Endothelial cell of umbilical vein (primary cell): ENCODE data around the gene MGAM2. TPM values are rescaled to one million over a fixed set of nuclear protein-coding genes. Genes with fewer than 3 reads are reported as not detected.

Source experiments
- BruUV-seq: library from RNA; stranded (reverse); fragments of 400-500 nt; replicated peaks from 2 replicates; lab custom pipeline; 2021; lab: Mats Ljungman, UMichigan
- CTCF ChIA-PET: fragments of 300-600, 350-600 bp; sonication (Branson Sonifier 250); formaldehyde crosslinking; loops from one replicate; lab custom pipeline; 2021; ENCODE audit warnings: antibody characterized with exemption, inconsistent platforms; lab: Charles Lee
- POLR2A ChIA-PET: fragments of 300-600, 350-600 bp; sonication (Branson Sonifier 250); formaldehyde crosslinking; loops from one replicate; lab custom pipeline; 2021; ENCODE audit warnings: antibody characterized with exemption, inconsistent platforms; lab: Charles Lee
- DNase-seq: peaks from one replicate; pipeline ENCODE4 v3.0.0-alpha.2; 2011; ENCODE audit warnings: low read depth, low spot score
- FAIRE-seq: peaks from 2 replicates; lab custom pipeline; 2011; peaks lifted over from hg19 to GRCh38; lab: Jason Lieb, UNC
- H2AFZ ChIP-seq: 2 replicates; pipeline ENCODE4 v1.6.0; 2012; ENCODE audit warnings: low read depth, low read length, control low read depth, inconsistent platforms
- H3K27ac ChIP-seq: 2 replicates; pipeline ENCODE4 v1.5.1; 2011; ENCODE audit warnings: low read depth, mild to moderate bottlenecking, control low read depth, low read length, moderate library complexity; ENCODE audit not compliant: insufficient read depth
- H3K27me3 ChIP-seq, 2 experiments: 2 replicates each; pipeline versions ENCODE4 v1.6.0 to v1.6.1; 2011; ENCODE audit warnings: low read length in 2 of 2, mixed read lengths in 1 of 2; ENCODE audit not compliant: control insufficient read depth in 2 of 2, insufficient read depth in 2 of 2
- H3K36me3 ChIP-seq, 2 experiments: 2 replicates in 1 of 2; 3 replicates in 1 of 2; pipeline ENCODE4 v1.5.1; 2011; ENCODE audit warnings: low read length in 2 of 2, mild to moderate bottlenecking in 1 of 2, moderate library complexity in 1 of 2; ENCODE audit not compliant: control insufficient read depth in 2 of 2, insufficient read depth in 2 of 2; ENCODE audit errors: extremely low read depth in 1 of 2
- H3K4me1 ChIP-seq: 3 replicates; pipeline ENCODE4 v1.5.1; 2011; ENCODE audit warnings: mild to moderate bottlenecking, low read length; ENCODE audit not compliant: control insufficient read depth, insufficient read depth; ENCODE audit errors: extremely low read depth
- H3K4me2 ChIP-seq: 2 replicates; pipeline ENCODE4 v1.6.1; 2011; ENCODE audit warnings: low read length, control low read depth, mixed read lengths; ENCODE audit not compliant: insufficient read depth
- H3K4me3 ChIP-seq, 3 experiments: fragments of 200-600 bp in 1 of 3; sonication (generic), shearing (Covaris generic) in 1 of 3; replicated peaks in 1 of 3; 2 replicates each; pipeline ENCODE4 v1.5.1; 2011 to 2016; ENCODE audit warnings: control low read depth in 3 of 3, low read length in 3 of 3, mild to moderate bottlenecking in 2 of 3, inconsistent platforms in 1 of 3, low read depth in 1 of 3, moderate library complexity in 1 of 3; ENCODE audit not compliant: insufficient read depth in 1 of 3
- H3K79me2 ChIP-seq: 2 replicates; pipeline ENCODE4 v1.6.0; 2012; ENCODE audit warnings: low read length, inconsistent platforms; ENCODE audit not compliant: control insufficient read depth, insufficient read depth
- H3K9ac ChIP-seq: replicated peaks from 2 replicates; pipeline ENCODE3; 2011; ENCODE audit warnings: low read length, control low read depth; ENCODE audit not compliant: insufficient read depth; ENCODE audit errors: extremely low read depth
- H3K9me1 ChIP-seq: replicated peaks from 3 replicates; pipeline ENCODE4 v1.6.0; 2011; ENCODE audit warnings: mild to moderate bottlenecking, low read length; ENCODE audit not compliant: control insufficient read depth, insufficient read depth; ENCODE audit errors: extremely low read depth
- H3K9me3 ChIP-seq: replicated peaks from 2 replicates; pipeline ENCODE4 v1.5.1; 2012; ENCODE audit warnings: low read length, inconsistent platforms; ENCODE audit not compliant: control insufficient read depth, insufficient read depth
- H4K20me1 ChIP-seq: replicated peaks from 2 replicates; pipeline ENCODE3; 2011; ENCODE audit warnings: mild to moderate bottlenecking, low read length; ENCODE audit not compliant: control insufficient read depth, insufficient read depth; ENCODE audit errors: extremely low read depth
- EZH2 ChIP-seq: IDR thresholded peaks from 2 replicates; pipeline ENCODE4 v1.6.1; 2012; ENCODE audit warnings: borderline replicate concordance, low read depth, mild to moderate bottlenecking, moderate library complexity, low read length, inconsistent platforms; ENCODE audit not compliant: severe bottlenecking
- FOS ChIP-seq: IDR thresholded peaks from 2 replicates; pipeline ENCODE4 v1.6.1; 2011; ENCODE audit warnings: mild to moderate bottlenecking, low read length, moderate library complexity, borderline replicate concordance; ENCODE audit not compliant: insufficient read depth
- GATA2 ChIP-seq: IDR thresholded peaks from 2 replicates; pipeline ENCODE4 v1.7.0; 2011; ENCODE audit warnings: low read depth, mild to moderate bottlenecking, moderate library complexity, mixed read lengths, low read length; ENCODE audit not compliant: insufficient read length, insufficient read depth
- JUN ChIP-seq: IDR thresholded peaks from 2 replicates; pipeline ENCODE4 v1.6.1; 2011; ENCODE audit warnings: borderline replicate concordance, low read depth; ENCODE audit not compliant: insufficient read length, insufficient read depth
- MYC ChIP-seq: IDR thresholded peaks from one replicate; pipeline ENCODE4 v1.6.1; 2011; ENCODE audit warnings: mild to moderate bottlenecking, low read depth, low read length
- POLR2A ChIP-seq: IDR thresholded peaks from 2 replicates; pipeline ENCODE4 v1.6.1; 2012; ENCODE audit warnings: low read depth, mild to moderate bottlenecking, control low read depth, low read length
- POLR2AphosphoS5 ChIP-seq: IDR thresholded peaks from 2 replicates; pipeline ENCODE4 v1.6.1; 2012; ENCODE audit warnings: low read depth, mild to moderate bottlenecking, control low read depth, low read length, moderate library complexity; ENCODE audit not compliant: insufficient read depth
- dilution Hi-C: fragments of 300-500 bp; cut with MboI; formaldehyde crosslinking; loops from one replicate; pipeline ENCODE4 v1.15.0; 2019; ENCODE audit warnings: low sequenced_read_pairs; ENCODE audit not compliant: extremely low pct_ligation_motif_present
- intact Hi-C: fragments of 100-400 bp; cut with micrococcal nuclease; formaldehyde crosslinking; loops from one replicate; pipeline ENCODE4 v1.10.0; 2022
- polyA plus RNA-seq, 4 experiments: library from polyadenylated mRNA; depleted of rRNA in 3 of 4; stranded (reverse) in 3 of 4; unstranded in 1 of 4; fragments of >200 nt; gene quantifications; 2 replicates each; pipeline versions ENCODE4 v1.2.1 to v1.2.3, GENCODE V29; 2011 to 2012; ENCODE audit warnings: missing spikeins in 1 of 4
- total RNA-seq: library from RNA; stranded (reverse); gene quantifications from 2 replicates; pipeline ENCODE4 v1.2.3, GENCODE V29; 2021
- TF ChIP-seq, protein P1 (sequence below): IDR thresholded peaks from 2 replicates; pipeline ENCODE4 v1.6.1; 2011; ENCODE audit not compliant: insufficient read depth, insufficient read length
- TF ChIP-seq, protein P2 (sequence below), 2 donors: IDR thresholded peaks; 1 replicate in 1 of 2; 2 replicates in 1 of 2; pipeline ENCODE4 v1.5.1; 2011; ENCODE audit warnings: low read length in 2 of 2, mild to moderate bottlenecking in 2 of 2, moderate library complexity in 2 of 2, control low read depth in 1 of 2, inconsistent platforms in 1 of 2, low read depth in 1 of 2; ENCODE audit not compliant: insufficient read depth in 1 of 2; ENCODE audit errors: extremely low read depth in 1 of 2

Gene MGAM2
- total and polyA plus RNA-seq, 2 donors (not counting 3 experiments of a cell fraction or from before 2014, with no cell fraction given) = not detected

- no peak overlapping the region for H3K9ac ChIP-seq
- BruUV-seq = no TSS peak
- intact Hi-C loops = no loop called here
- dilution Hi-C loops = no loop called here
- no peak overlapping the region for H2AFZ ChIP-seq
- POLR2A ChIA-PET = no interaction called here
- no peak for FAIRE-seq
- no peaks in the 10 kb centered on the region for H3K79me2 ChIP-seq
- H3K4me2 ChIP-seq = no peak overlapping the region
- H3K4me1 ChIP-seq = no peaks in the 10 kb centered on the region
- TF ChIP-seq POLR2AphosphoS5 = no peak
- TF ChIP-seq EZH2 = no peak
- TF ChIP-seq MYC = no peak
- TF ChIP-seq, protein P1, sequence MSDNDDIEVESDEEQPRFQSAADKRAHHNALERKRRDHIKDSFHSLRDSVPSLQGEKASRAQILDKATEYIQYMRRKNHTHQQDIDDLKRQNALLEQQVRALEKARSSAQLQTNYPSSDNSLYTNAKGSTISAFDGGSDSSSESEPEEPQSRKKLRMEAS = no peak
- TF ChIP-seq FOS = no peak
- no peak for TF ChIP-seq POLR2A
- no peak for TF ChIP-seq JUN
- TF ChIP-seq, protein P2, sequence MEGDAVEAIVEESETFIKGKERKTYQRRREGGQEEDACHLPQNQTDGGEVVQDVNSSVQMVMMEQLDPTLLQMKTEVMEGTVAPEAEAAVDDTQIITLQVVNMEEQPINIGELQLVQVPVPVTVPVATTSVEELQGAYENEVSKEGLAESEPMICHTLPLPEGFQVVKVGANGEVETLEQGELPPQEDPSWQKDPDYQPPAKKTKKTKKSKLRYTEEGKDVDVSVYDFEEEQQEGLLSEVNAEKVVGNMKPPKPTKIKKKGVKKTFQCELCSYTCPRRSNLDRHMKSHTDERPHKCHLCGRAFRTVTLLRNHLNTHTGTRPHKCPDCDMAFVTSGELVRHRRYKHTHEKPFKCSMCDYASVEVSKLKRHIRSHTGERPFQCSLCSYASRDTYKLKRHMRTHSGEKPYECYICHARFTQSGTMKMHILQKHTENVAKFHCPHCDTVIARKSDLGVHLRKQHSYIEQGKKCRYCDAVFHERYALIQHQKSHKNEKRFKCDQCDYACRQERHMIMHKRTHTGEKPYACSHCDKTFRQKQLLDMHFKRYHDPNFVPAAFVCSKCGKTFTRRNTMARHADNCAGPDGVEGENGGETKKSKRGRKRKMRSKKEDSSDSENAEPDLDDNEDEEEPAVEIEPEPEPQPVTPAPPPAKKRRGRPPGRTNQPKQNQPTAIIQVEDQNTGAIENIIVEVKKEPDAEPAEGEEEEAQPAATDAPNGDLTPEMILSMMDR (IDR thresholded peaks at IDR 0.05; ENCODE audit: extremely low read depth in 1 of 2, insufficient read depth in 1 of 2, low read depth in 1 of 2, low read length in 2 of 2) = no peak
- TF ChIP-seq GATA2 = no peak
- no peaks in the 10 kb centered on the region for H3K36me3 ChIP-seq
- no peak overlapping the region for H3K27ac ChIP-seq
- no peaks in the 10 kb centered on the region for H3K9me1 ChIP-seq
- CTCF ChIA-PET = no interaction called here
- no peak for DNase-seq
- H3K4me3 ChIP-seq = no peak overlapping the region
- H4K20me1 ChIP-seq = no peaks in the 10 kb centered on the region
- H3K27me3 ChIP-seq = no peaks in the 10 kb centered on the region
- no peaks in the 10 kb centered on the region for H3K9me3 ChIP-seq
These were observed 129.0 kb downstream of the MGAM2 start for GRCh38 chr7:142240546-142240945.
